NK-92 (cell line): ENCODE data around the gene LCT.
"Not testable (repeated sequence)": the region's sequence is repeated elsewhere in the genome, so short reads cannot be mapped to it uniquely, and the experiment has no call there.

Source experiments
- DNase-seq: peaks from one replicate; lab custom pipeline; 2025; ENCODE audit not compliant: unreplicated experiment; lab: John Stamatoyannopoulos, UW

LCT gene

GRCh38 chr2:135836596-135837270, at the start of gene LCT:
TSS of gene LCT (minus strand) at chr2:135837184. CDS start at chr2:135837169, 15 bp downstream.
- DNase-seq: no peak

DNA sequence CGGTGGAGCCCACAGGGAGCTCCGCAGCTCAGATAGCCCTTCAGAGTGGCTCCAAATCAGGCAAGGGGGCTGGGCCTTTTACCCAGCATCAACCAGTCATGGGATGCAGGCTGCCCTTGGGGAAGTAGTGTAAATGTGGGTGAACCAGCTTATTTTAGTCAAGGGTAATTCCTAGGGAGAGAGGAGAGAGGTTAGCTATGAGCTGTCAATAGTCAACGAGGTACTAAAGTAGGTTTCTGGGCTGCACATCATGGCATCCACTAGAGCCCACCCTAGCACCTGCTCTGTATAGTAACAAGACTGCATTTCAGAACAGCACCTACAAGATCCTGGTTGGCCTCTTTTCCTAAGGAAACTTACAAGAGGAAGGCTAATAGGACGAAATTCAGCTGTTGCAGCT, 48.7 kb upstream of the LCT start:
- DNase-seq: no peak

DNA sequence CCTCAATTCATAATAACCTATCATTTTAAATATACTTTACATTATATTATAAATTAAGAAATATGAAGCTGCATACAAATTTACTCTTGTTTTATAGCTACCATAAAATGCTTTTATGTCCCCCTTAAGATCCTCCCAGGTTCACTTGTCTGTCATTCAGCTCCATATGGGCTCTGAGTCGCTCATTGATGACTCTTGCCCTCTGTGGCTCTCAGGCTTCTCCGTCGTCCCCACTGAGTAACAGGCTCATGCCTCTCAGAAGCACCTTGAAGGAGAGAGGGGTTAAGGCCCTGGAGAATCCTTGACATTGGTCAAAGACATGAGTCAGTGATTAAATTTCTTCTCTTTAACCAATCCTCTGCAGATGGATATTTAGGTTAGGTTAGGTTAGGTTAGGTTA, 45.4 kb upstream of the LCT start:
- DNase-seq: no peak

DNA sequence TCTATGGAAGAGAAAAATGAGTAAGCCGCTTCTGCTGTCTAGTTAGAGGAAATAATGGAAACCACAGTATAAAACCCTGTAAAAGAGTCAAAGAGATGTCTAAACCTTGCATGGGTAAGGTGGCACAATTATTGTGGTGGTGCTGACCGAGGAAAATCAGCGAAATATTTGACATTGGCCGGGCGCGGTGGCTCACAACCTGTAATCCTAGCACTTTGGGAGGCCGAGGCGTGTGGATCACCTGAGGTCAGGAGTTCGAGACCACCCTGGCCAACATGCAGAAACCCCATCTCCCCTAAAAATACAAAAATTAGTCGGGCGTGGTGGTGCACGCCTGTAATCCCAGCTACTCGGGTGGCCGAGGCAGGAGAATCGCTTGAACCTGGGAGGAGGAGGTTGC, 39.8 kb upstream of the LCT start:
- not testable (repeated sequence) for DNase-seq

DNA sequence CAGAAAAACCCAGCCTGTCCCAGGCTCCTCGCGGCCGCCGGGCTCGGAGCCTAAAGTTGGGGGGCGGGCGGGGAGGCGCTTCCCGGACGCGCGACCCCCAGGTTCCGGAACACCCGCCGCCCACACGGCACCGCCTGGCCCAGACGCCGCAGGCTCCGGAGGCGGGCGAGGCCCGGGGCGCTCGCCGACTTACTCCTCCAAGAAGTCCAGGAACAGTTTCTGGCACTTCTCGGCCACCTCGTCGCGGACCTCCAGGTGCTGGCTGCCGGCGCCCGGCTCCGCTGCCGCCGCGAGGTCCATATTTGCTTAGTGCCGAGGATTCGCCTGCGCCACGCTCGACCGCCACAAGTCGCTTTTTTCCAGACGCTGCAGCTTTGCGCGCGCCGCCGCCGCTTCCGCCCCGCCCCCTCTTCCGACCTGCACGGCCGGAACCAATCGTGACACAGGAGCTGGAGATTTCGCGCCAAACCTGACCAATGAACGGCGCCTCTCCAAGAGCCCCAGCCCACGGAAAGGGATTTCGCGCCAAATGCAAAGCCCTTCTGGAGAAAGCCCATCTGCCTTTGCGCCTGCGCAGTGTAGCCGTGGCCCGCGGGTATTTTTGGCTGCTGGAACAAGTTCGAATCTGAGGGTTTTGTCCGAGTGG, 39.2 kb upstream of the LCT start, which contains the start of gene MCM6:
Gene MCM6 (minus strand): TSS at position 378 of the 646 bp plus-strand sequence. CDS start 78 bp downstream, at position 300.
- DNase-seq: peak; percentile 92

GRCh38 chr2:135875491-135876065, 38.6 kb upstream of the LCT start:
- no peak for DNase-seq

DNA sequence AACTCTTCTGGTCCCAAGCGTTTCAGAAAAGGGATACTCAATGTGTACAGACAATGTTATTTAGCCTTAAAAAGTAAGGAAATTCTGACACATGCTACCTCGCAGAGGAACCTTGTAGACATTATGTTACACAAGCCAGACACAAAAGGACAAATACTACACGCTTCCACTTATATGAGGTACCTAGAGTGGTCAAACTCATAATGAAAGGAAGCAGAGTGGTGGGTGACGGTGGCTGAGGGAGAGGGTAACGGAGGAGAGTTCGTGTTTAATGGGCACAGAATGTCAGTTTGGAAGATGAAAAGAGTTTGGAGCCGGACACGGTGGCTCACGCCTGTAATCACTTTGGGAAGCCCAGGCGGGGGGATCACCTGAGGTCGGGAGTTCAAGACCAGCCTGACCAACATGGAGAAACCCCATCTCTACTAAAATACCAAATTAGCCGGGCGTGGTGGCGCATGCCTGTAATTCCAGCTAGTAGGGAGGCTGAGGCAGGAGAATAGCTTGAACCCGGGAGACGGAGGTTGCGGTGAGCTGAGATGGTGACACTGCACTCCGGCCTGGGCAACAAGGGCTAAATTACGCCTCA, 37.9 kb upstream of the LCT start:
- DNase-seq: no peak

DNA sequence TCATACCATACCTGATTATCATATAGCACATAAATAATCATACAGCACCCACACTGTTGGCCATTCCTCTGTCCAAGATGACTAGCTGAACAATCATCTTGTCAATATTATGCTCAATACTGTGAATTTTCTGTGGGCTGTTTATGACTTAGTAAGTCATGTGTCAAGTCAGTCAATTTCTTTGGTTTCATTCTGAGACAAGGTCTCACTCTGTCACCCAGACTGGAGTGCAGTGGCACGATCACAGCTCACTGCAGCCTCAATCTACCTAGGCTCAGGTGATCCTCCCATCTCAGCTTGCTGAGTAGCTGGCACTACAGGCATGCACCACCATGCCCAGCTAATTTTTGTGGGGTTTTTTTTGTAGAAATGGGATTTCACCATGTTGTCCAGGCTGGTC, 33.6 kb upstream of the LCT start:
- no peak for DNase-seq

DNA sequence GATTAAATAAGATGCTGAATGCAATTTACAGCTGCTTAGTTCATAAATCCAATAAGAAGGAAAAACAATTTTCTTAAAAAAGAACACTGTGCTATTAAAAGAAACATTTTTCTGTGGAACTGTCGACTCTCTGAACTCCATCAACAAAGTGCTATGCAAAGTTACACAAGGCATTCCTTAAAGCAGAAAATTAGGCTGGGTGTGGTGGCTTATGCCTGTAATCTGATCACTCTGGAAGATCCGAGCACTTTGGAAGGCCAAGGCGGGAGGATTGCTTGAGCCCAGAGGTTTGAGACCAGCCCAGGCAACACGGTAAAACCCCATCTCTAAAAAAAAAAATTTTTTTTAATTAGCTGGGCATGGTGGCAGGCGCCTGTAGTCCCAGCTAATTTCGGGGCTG, 26.2 kb upstream of the LCT start:
- DNase-seq: no peak

- no peak for DNase-seq
Observed at GRCh38 chr2:135862718-135863117, 25.7 kb upstream of the LCT start.

- no peak for DNase-seq
Observed at GRCh38 chr2:135853401-135853800, 16.4 kb upstream of the LCT start.

GRCh38 chr2:135851858-135852257, 14.9 kb upstream of the LCT start:
- no peak for DNase-seq

DNA sequence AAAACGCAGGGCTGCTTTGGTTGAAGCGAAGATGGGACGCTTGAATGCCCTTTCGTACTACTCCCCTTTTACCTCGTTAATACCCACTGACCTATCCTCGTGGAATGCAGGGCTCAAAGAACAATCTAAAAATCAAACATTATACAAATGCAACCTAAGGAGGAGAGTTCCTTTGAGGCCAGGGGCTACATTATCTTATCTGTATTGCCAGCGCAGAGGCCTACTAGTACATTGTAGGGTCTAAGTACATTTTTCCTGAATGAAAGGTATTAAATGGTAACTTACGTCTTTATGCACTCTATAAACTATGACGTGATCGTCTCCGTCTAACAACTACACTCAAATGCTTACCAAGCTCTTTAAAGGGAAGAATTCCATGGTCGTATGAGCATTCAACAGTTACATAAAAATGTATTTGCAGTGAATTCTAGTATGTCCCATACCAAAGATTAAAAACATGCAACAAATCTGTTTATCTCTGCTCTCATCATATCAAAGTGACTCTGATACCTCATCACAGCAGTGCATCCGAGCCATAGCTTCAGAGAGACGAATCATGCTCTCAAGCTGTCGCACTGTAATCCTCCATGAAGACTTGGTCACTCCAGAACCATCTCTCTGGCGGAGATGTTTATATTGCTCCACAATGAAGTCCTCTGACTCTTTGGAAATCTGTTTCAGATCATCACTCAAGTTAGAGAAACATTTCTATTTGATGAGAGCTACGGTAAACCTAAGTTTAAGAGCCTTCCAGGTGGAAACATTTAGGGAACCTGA, 14.1 kb upstream of the LCT start:
- no peak for DNase-seq

- DNase-seq: no peak
Observed at GRCh38 chr2:135849087-135849486, 12.1 kb upstream of the LCT start.

GRCh38 chr2:135845997-135846396, 9.0 kb upstream of the LCT start:
- no peak for DNase-seq

- DNase-seq: no peak
Observed at GRCh38 chr2:135845257-135845656, 8.3 kb upstream of the LCT start.

DNA sequence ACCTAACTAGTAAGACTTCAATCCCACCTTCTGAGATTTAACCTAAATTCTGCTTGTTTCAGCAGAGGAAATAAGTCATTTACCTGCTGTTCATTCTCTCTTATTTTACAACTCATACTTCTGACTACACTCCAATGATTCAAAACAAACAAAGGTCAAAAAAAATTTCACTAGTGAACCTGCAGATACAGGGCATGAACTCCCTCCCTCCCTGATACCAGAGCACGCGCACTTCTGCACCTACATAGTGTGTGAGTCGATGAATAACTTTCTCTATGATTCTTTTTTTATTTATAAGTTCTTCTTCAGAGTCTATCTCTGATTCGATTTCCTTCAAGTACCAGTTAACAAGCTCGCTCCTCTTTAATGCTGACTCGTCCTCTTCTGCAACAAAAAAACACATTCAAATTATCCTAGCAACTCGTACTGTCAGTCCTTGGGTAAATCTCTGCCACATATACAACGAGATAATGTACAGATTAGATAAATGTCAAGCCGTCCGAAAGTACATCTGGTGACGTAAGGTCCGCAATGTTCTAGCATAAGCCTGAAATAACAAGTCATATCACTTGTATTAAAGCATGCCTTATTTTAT, 7.4 kb upstream of the LCT start:
- no peak for DNase-seq

DNA sequence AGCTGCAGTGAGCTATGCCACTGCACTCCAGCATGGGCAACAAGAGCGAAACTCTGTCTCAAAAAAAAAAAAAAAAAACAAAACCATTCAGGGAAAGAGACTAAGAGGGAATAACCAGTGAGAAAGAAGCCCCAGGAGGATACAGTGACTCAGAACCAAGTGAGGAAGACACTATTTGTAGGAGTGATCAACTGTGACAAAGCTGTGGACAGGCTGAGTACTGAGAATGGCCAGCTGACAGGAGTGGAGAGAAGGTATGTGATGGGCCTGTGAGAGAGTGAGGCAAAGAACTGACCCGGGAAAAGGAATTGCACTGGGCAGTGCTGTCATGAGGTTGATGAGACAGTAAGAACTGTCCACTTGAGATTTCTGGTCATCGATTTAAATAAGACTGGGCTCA, 6.7 kb upstream of the LCT start:
- DNase-seq: no peak

- DNase-seq: no peak
Observed at GRCh38 chr2:135840601-135841000, 3.6 kb upstream of the LCT start.

- no peak for DNase-seq
Observed at GRCh38 chr2:135839713-135840112, 2.7 kb upstream of the LCT start.

DNA sequence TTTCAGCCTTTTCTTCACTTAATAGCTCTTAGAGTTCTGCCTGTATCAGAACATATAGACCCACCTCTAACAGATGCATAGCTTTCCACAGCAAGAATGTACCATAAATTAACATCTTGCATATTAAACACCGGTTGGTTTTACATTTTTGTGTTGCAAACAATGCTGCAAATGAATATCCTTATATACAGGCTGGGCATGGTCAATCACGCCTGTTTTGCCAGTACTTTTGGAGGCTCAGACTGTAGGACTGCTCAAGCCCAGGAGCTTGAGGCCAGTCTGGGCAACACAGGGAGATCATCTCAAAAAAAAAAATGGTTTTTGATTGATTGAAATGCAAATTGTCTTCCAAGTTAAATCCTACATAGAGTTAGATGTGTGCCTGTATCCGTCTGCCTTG, 1.5 kb upstream of the LCT start:
- no peak for DNase-seq
